ENCODE data around the gene FBLN2. TPM values are rescaled to one million over a fixed set of nuclear protein-coding genes. Genes with fewer than 3 reads are reported as not detected.

The FBLN2 gene
- total RNA-seq, 1 experiment from 2014 or later: 36.7 TPM

DNA sequence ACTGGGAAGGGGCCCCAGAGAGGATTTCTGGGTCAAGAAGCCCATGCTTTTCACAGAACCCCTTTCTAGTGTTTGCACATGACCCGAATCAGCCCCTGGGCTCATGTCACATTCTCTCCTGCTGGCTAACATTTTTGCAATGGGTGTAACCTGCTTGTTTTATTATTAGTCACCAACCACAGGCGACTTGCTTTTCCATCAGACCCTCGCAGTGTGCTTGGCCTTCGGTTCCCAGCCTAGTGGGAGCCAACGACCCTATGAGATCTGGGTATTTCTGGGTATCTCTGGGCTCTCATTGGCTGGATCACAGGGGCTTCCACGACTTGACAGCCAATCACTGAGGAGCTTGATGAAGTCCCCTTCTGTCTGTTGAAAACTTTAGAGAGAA lies 11.0 kb upstream of the FBLN2 start:
- Mint-ChIP-seq H3K36me3 (ENCODE audit: insufficient read depth, unreplicated experiment) (no peaks in the 10 kb centered on the region), H3K4me1 (ENCODE audit: low read depth, unreplicated experiment) (peaks cover 7% of the 10 kb centered on the region), H3K27ac (ENCODE audit: unreplicated experiment) (no peak overlapping the region), H3K27me3 (ENCODE audit: insufficient read depth, unreplicated experiment) (no peaks in the 10 kb centered on the region), H3K4me3 (ENCODE audit: unreplicated experiment) (no peak overlapping the region), H3K9me3 (ENCODE audit: unreplicated experiment) (no peaks in the 10 kb centered on the region)
- ChIA-PET POLR2A (no interaction called here), CTCF (no interaction called here)
- no peak overlapping the region for H3K4me3 ChIP-seq (ENCODE audit: low read depth, low read length)
- TF ChIP-seq, protein P1, sequence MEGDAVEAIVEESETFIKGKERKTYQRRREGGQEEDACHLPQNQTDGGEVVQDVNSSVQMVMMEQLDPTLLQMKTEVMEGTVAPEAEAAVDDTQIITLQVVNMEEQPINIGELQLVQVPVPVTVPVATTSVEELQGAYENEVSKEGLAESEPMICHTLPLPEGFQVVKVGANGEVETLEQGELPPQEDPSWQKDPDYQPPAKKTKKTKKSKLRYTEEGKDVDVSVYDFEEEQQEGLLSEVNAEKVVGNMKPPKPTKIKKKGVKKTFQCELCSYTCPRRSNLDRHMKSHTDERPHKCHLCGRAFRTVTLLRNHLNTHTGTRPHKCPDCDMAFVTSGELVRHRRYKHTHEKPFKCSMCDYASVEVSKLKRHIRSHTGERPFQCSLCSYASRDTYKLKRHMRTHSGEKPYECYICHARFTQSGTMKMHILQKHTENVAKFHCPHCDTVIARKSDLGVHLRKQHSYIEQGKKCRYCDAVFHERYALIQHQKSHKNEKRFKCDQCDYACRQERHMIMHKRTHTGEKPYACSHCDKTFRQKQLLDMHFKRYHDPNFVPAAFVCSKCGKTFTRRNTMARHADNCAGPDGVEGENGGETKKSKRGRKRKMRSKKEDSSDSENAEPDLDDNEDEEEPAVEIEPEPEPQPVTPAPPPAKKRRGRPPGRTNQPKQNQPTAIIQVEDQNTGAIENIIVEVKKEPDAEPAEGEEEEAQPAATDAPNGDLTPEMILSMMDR (IDR thresholded peaks at IDR 0.05; ENCODE audit: insufficient read depth in 1 of 2, low read depth in 1 of 2, low read length in 1 of 2, severe bottlenecking in 1 of 2, unreplicated experiment in 1 of 2): no peak
- intact Hi-C loops (cut with micrococcal nuclease; ENCODE audit: unreplicated experiment): no loop called here
- no peak for DNase-seq
- H3K9me3 ChIP-seq: no peaks in the 10 kb centered on the region; the same call in 1 of the 2 replicates
- no peaks in the 10 kb centered on the region for H3K36me3 ChIP-seq (ENCODE audit: control insufficient read depth, insufficient read depth, low read length)
- no peaks in the 10 kb centered on the region for H3K27me3 ChIP-seq (replicated peaks; ENCODE audit: control insufficient read depth, insufficient read depth, low read length)
- H3K4me1 ChIP-seq: no peaks in the 10 kb centered on the region
- BruUV-seq (replicated peaks): no TSS peak

DNA sequence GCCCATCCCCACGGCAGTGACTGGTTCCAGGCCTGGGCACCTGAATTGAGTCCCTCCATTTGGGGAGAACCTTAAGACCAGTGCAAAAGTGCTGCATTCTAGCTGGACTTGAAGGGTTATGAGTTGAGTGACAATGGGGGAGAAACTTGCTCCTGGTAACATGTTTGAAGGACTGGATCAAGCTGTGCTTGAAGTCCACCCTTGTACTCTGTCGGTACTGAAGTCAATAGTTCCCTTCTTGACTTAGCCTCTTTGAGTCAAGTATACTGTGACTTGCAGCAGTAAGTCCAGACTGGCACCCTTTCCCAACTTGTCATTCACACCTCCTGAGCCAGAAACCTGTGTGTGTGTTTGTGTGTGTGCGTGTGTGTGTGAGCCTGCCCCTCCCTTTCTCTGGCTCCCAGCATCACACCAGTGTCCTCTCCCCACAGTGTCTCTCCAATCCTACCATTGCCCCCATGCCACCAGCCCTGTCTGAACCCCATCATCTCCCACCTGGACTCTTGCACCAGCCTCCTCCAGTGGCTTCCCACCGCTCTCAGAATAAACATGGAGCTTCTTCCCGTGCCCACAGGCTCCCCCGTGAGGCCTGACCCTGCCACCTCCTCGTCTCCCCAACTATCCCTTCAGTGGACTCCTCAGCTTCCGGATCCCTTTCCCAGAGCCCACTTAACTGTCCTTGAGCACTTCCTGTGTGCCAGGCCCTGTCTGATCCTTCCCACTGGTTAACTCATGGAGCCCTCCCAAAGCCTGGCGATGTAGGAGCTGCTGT lies 10.2 kb upstream of the FBLN2 start:
- no peak overlapping the region for H3K4me3 ChIP-seq (ENCODE audit: low read depth, low read length)
- H3K27ac Mint-ChIP-seq (ENCODE audit: unreplicated experiment): no peak overlapping the region
- no peaks in the 10 kb centered on the region for H3K36me3 ChIP-seq (ENCODE audit: control insufficient read depth, insufficient read depth, low read length)
- H3K9me3 Mint-ChIP-seq (ENCODE audit: unreplicated experiment): no peaks in the 10 kb centered on the region
- no peaks in the 10 kb centered on the region for H3K27me3 Mint-ChIP-seq (ENCODE audit: insufficient read depth, unreplicated experiment)
- H3K4me1 ChIP-seq: no peaks in the 10 kb centered on the region
- TF ChIP-seq, protein P1 (IDR thresholded peaks at IDR 0.05; ENCODE audit: insufficient read depth in 1 of 2, low read depth in 1 of 2, low read length in 1 of 2, severe bottlenecking in 1 of 2, unreplicated experiment in 1 of 2): no peak
- ChIA-PET POLR2A (no interaction called here), CTCF (no interaction called here)
- H3K27me3 ChIP-seq (replicated peaks; ENCODE audit: control insufficient read depth, insufficient read depth, low read length): no peaks in the 10 kb centered on the region
- no peaks in the 10 kb centered on the region; the same call in 1 of the 2 replicates for H3K9me3 ChIP-seq
- BruUV-seq (replicated peaks): no TSS peak
- H3K36me3 Mint-ChIP-seq (ENCODE audit: insufficient read depth, unreplicated experiment): no peaks in the 10 kb centered on the region
- no peak for DNase-seq
- peaks cover 7% of the 10 kb centered on the region for H3K4me1 Mint-ChIP-seq (ENCODE audit: low read depth, unreplicated experiment)
- intact Hi-C loops (cut with micrococcal nuclease; ENCODE audit: unreplicated experiment): no loop called here
- no peak overlapping the region for H3K4me3 Mint-ChIP-seq (ENCODE audit: unreplicated experiment)

DNA sequence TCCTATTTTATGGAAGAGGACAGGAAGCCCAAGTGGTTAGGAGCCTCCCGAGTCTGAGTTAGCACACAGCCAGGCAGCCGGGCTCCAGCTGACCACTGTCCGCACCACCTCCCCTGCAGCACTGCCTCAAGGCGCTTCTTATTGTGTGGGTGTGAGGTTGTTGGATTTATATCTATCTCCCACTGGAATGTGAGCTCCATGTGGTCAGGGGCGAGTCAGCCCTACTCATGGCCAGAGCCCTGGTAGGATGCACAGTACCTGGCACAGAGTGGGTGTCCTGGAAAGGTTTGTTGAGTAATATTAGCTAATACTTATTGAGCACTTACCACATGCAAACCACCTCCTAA lies 9.7 kb upstream of the FBLN2 start:
- POLR2A ChIA-PET: no interaction called here
- intact Hi-C loops (cut with micrococcal nuclease; ENCODE audit: unreplicated experiment): no loop called here
- DNase-seq: no peak

More for the DNA sequence above, 9.7 kb upstream of the FBLN2 start:
- H3K27ac Mint-ChIP-seq (ENCODE audit: unreplicated experiment): no peak overlapping the region
- no TSS peak for BruUV-seq (replicated peaks)
- H3K9me3 Mint-ChIP-seq (ENCODE audit: unreplicated experiment): no peaks in the 10 kb centered on the region
- no peaks in the 10 kb centered on the region for H3K27me3 ChIP-seq (replicated peaks; ENCODE audit: control insufficient read depth, insufficient read depth, low read length)
- no peak overlapping the region for H3K4me3 Mint-ChIP-seq (ENCODE audit: unreplicated experiment)
- no peaks in the 10 kb centered on the region for H3K4me1 ChIP-seq
- H3K4me3 ChIP-seq (ENCODE audit: low read depth, low read length): no peak overlapping the region
- TF ChIP-seq, protein P1 (IDR thresholded peaks at IDR 0.05; ENCODE audit: insufficient read depth in 1 of 2, low read depth in 1 of 2, low read length in 1 of 2, severe bottlenecking in 1 of 2, unreplicated experiment in 1 of 2): no peak
- H3K4me1 Mint-ChIP-seq (ENCODE audit: low read depth, unreplicated experiment): peaks cover 7% of the 10 kb centered on the region
- no peaks in the 10 kb centered on the region; the same call in 1 of the 2 replicates for H3K9me3 ChIP-seq
- no peaks in the 10 kb centered on the region for H3K36me3 Mint-ChIP-seq (ENCODE audit: insufficient read depth, unreplicated experiment)
- no peaks in the 10 kb centered on the region for H3K27me3 Mint-ChIP-seq (ENCODE audit: insufficient read depth, unreplicated experiment)
- H3K36me3 ChIP-seq (ENCODE audit: control insufficient read depth, insufficient read depth, low read length): no peaks in the 10 kb centered on the region
- CTCF ChIA-PET: interaction anchor here (0.9 kb wide), 1 partner anchor 43 kb away, joined by 3 read pairs; no protein-coding TSS in a partner anchor
